Right lobe of liver (tissue), 4 donors: ENCODE measurements around the gene RELCH.

Experiments used
- CTCF ChIP-seq, 4 donors: fragments of 200-600 bp in 3 of 4; fragments of 450-650 bp in 1 of 4; IDR thresholded peaks; one replicate each; pipeline versions ENCODE4 v1.5.1 to v1.8.0; 2016 to 2022; ENCODE audit warnings: antibody characterized with exemption in 4 of 4, mild to moderate bottlenecking in 2 of 4
- POLR2A ChIP-seq: fragments of 450-650 bp; IDR thresholded peaks from one replicate; pipeline ENCODE4 v1.6.1; 2017; ENCODE audit warnings: antibody characterized with exemption, mild to moderate bottlenecking
- donor health status: DM: no; HTN: no; CAD: no.
- donor health status: DM: no; HTN: no; CAD: no.
- donor health status: DM: no; HTN: yes; CAD: no.

- TF ChIP-seq CTCF (IDR thresholded peaks at IDR 0.05): no peak
- no peak for TF ChIP-seq POLR2A
Measured at GRCh38 chr18:62337336-62337735, 150.3 kb downstream of the RELCH start.
